GM13977 (cell line): Measurements from ENCODE around the gene NATD1.

Source experiments
- DNase-seq: peaks from one replicate; pipeline ENCODE4 v3.0.0; 2012; ENCODE audit warnings: low spot score
- in situ Hi-C: fragments of 300-500 bp; cut with MboI; formaldehyde crosslinking; loops from one replicate; pipeline ENCODE4 v1.12.0; 2022; ENCODE audit warnings: low sequenced_read_pairs, low pct_unique_long_range_greater_than_20kb, mixed read lengths, inconsistent platforms; ENCODE audit not compliant: unreplicated experiment
- TF ChIP-seq, protein P1 (sequence below): IDR thresholded peaks from 2 replicates; pipeline ENCODE4 v1.5.1; 2012; ENCODE audit warnings: mild to moderate bottlenecking, control low read depth; ENCODE audit not compliant: insufficient read depth; ENCODE audit errors: extremely low read depth, missing control alignments

The NATD1 gene

DNA sequence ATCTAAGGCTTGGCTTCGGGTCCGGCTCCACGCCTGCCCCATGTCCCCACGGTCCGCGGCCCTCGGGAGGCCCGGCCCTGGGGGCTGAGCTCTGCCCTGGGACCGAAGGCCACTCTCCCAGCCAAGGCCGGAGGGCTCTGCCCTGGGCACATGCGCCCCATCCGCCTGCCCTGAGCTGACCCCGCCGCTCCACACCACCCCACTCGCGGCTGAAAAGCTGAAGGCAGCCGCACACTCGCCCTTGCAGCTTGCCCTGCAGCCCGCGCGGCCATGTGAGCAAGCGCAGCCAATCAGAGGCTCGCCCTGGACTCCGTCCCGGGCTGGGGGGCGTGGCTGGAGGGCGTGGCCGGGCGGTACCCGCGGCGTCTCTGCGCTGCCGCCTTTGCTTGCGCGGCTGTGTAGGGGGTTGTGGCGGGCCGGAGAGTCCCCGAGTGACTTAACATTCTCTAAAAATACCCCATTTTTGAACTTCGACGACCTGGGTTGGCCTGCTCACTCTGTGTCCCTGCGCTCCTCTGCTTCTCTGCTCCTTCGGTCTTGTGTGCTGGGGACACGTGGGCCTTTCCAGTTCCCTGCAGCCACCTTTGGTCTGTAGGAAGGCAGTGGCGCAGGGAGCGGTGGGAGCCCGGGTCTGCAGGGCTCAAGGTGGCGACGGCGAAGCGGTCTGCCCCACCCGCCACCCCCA lies 22.5 kb upstream of the NATD1 start:
- DNase-seq, result peak; percentile 98
- in situ Hi-C loops, result loop anchor here (25.0 kb wide), 1 partner anchor 237 kb away; no protein-coding TSS in a partner anchor
- TF ChIP-seq, protein P1, sequence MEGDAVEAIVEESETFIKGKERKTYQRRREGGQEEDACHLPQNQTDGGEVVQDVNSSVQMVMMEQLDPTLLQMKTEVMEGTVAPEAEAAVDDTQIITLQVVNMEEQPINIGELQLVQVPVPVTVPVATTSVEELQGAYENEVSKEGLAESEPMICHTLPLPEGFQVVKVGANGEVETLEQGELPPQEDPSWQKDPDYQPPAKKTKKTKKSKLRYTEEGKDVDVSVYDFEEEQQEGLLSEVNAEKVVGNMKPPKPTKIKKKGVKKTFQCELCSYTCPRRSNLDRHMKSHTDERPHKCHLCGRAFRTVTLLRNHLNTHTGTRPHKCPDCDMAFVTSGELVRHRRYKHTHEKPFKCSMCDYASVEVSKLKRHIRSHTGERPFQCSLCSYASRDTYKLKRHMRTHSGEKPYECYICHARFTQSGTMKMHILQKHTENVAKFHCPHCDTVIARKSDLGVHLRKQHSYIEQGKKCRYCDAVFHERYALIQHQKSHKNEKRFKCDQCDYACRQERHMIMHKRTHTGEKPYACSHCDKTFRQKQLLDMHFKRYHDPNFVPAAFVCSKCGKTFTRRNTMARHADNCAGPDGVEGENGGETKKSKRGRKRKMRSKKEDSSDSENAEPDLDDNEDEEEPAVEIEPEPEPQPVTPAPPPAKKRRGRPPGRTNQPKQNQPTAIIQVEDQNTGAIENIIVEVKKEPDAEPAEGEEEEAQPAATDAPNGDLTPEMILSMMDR, result no peak

DNA sequence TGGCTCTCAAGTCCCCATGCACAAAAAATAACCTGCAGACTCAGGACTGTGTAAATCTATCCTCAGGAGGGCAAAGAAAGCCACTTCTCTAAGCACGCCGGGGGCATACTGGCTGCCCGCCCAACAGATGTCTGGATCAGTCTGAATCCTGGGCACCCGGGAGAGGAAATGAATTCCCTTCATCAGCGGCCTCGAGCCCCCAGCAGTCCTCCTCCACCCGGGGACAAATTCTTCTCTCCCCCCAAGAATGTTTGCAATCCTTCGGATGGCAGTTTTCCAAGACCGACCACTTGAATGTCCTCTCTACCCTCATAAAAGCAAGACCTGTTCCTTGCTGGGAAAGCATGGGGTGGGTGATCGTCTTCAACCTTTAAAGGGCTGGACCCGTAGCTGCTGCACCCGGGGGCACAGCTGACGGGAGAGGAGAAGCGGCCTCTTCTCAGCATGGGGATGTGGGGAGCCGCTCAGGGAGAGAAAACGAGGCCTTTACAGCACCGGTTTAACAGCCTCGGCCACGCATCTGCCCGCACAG lies 21.9 kb upstream of the NATD1 start:
- TF ChIP-seq, protein P1, result no peak
- no peak for DNase-seq
- in situ Hi-C loops, result loop anchor here (25.0 kb wide), 1 partner anchor 237 kb away; no protein-coding TSS in a partner anchor

DNA sequence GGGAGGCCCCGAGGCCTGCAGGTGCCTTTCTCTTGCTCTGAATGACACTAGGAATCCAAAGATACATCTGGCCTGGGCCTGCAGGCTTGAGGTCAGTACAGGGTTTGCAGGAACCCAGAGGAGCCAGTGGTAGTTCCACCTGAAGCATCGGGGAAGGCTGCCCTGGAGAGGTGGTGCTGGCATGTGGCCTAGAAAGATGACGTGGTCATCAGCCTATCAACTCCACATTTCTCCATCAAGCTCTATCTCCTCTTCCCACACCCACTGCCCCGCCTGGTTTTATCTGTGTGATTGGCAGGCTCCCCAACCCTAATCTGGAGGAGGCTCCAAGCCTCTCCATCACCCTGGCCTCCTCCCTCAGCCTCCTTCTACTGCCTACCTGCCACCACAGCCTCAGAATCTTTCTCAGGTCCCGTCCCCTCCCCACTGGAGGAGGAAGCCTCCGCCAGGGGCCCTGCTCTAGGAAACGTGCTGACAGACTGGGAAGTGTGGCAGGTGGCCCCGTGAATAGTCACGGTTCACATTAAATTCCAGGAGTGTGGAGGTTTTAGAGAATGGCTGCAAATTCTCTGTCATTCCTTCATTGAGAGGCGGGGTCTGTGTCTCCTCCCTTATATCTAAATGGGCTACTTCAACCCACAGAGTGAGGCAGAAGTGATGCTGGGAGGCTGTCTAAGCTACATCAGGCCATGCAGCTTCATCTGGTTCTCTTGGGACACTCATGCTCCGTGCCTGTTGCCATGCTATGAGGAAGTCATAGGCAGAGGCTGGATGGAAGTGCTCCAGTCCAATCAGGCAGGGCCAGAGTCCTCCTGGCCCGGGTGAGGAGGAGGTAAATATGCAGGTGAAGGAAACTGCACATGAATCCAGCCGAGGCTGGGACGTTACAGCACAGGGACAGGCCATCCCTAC lies 19.9 kb upstream of the NATD1 start:
- TF ChIP-seq, protein P1, result no peak
- in situ Hi-C loops, result no loop called here
- no peak for DNase-seq

DNA sequence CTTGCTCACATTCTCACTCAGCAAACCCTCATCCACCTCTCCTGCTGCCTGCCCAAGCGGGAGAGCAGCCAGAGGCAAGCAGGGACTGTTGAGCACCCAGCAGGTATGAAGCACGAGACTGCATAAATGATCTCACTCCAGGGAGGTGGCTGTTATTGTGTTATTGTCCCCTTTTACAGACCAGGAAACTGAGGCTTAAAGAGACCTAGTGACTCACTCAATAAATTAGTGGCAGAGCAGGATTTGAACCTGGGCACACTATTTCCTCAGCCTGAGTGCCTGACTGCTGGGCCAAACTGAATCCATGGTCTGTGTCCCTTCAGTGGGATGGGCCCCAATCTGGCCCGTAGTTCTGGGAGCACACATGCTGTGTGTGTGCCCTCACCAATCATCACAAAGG lies 19.0 kb upstream of the NATD1 start:
- TF ChIP-seq, protein P1, result no peak
- DNase-seq, result no peak
- in situ Hi-C loops, result no loop called here

DNA sequence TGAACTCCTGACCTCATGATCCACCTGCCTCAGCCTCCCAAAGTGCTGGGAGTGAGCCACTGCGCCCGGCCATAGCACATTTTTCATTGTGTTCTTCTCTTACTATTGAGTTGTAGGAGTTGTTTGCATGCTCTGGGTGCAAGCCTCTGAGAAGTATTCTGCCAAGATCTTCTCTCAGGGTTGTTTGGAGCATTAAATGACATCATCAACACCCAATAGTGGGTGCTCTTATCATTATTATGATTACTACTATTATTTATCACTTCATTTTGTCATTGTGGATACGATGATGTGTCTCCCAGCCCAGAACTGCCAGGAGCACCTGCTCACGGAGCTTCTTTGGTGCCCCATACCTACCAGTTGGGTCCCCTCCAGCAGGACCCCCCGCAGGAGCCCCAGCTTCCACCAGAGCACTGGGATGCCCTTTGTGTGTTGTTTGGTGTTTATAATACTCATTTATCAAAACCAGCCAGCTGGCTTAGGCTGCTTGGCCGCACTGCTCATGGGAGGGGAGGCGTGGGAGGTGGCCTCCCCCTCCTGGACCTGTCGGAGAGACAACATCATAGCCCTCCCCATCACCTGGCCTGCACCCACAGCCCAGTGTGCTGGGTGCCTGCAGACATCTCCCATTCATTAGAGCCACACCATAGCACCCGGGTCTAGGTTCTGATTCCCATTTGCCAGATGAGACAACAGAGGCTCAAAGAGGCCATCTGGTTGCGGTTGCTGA lies 18.4 kb upstream of the NATD1 start:
- no peak for DNase-seq
- TF ChIP-seq, protein P1, result no peak
- in situ Hi-C loops, result no loop called here

DNA sequence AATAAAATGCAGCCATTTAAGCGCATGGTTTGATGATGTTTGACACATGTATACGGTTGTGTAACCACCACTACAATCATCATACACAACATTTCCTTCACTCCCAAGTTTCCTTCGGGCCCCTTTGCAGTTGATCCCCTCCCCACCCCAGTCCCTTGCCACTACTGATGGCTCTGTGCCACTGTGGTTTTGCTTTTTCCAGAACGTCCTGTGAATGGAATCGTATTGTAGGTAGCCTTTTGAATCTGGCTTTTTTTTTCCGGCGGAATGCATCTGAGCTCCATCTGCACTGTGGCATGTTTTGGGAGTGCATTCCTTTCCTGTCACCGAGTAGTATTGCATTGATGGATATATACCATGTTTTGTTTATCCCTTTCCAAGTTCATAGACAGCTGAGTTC lies 16.2 kb upstream of the NATD1 start:
- TF ChIP-seq, protein P1, result no peak
- no peak for DNase-seq
- in situ Hi-C loops, result no loop called here
